GM12878 (cell line): ENCODE measurements around the gene FNDC8. TPM values are rescaled to one million over a fixed set of nuclear protein-coding genes. Genes with fewer than 3 reads are reported as not detected.

ENCODE experiments used
- ATAC-seq: fragments of 200-7000 bp; cut with Tn5 transposase; 3 replicates; pipeline ENCODE4 v1.9.1; 2020; ENCODE audit warnings: mild to moderate bottlenecking, moderate library complexity
- BruUV-seq: library from RNA; stranded (reverse); fragments of 400-500 nt; replicated peaks from 2 replicates; lab custom pipeline; 2021; lab: Mats Ljungman, UMichigan
- CTCF ChIA-PET: fragments of 300-600 bp; sonication (Branson Sonifier 250); formaldehyde crosslinking; extraction: SDS; loops from one replicate; lab custom pipeline; 2021; ENCODE audit warnings: inconsistent platforms; lab: Yijun Ruan, JAX
- POLR2A ChIA-PET: fragments of 350-600 bp; formaldehyde crosslinking; extraction: SDS; loops from one replicate; lab custom pipeline; 2021; ENCODE audit warnings: inconsistent platforms; lab: Charles Lee
- RAD21 ChIA-PET: fragments of 300-600 bp; sonication (Branson Sonifier 250); formaldehyde crosslinking; loops from one replicate; lab custom pipeline; 2023; ENCODE audit warnings: antibody characterized with exemption; ENCODE audit not compliant: unreplicated experiment; lab: Charles Lee
- SMC1A ChIA-PET: fragments of 300-600 bp; sonication (Branson Sonifier 250); formaldehyde crosslinking; loops from one replicate; lab custom pipeline; 2023; ENCODE audit not compliant: unreplicated experiment, uncharacterized antibody; lab: Charles Lee
- DNase-seq: peaks from one replicate; pipeline ENCODE4 v3.0.0-alpha.2; 2011; ENCODE audit warnings: low read depth, low spot score
- FAIRE-seq: peaks from 3 replicates; lab custom pipeline; 2011; peaks lifted over from hg19 to GRCh38; lab: Jason Lieb, UNC
- H2AFZ ChIP-seq: 2 replicates; pipeline ENCODE4 v1.6.0; 2011; ENCODE audit warnings: low read depth, low read length, control low read depth; ENCODE audit not compliant: control insufficient read depth
- H3K27ac ChIP-seq: 2 replicates; pipeline ENCODE4 v1.5.1; 2011; ENCODE audit warnings: control low read depth; ENCODE audit not compliant: control insufficient read depth, insufficient read depth
- H3K27me3 ChIP-seq, 2 experiments: replicated peaks in 1 of 2; 2 replicates each; pipeline versions ENCODE4 v1.6.0 to v1.6.1; 2011; ENCODE audit warnings: low read length in 1 of 2; ENCODE audit not compliant: control insufficient read depth in 2 of 2, insufficient read depth in 2 of 2
- H3K36me3 ChIP-seq, 2 experiments: 2 replicates each; pipeline ENCODE4 v1.5.1; 2011; ENCODE audit warnings: low read length in 1 of 2; ENCODE audit not compliant: control insufficient read depth in 2 of 2, insufficient read depth in 2 of 2
- H3K4me1 ChIP-seq: 2 replicates; pipeline ENCODE4 v1.6.1; 2011; ENCODE audit warnings: mild to moderate bottlenecking, low read length, moderate library complexity, mixed read lengths; ENCODE audit not compliant: control insufficient read depth, insufficient read depth
- H3K4me2 ChIP-seq: 2 replicates; pipeline ENCODE4 v1.6.0; 2011; ENCODE audit warnings: control low read depth; ENCODE audit not compliant: control insufficient read depth, insufficient read depth
- H3K4me3 ChIP-seq: fragments of 200-600 bp; sonication (generic); 2 replicates; pipeline ENCODE4 v1.5.1; 2016
- H3K79me2 ChIP-seq: 2 replicates; pipeline ENCODE4 v1.6.0; 2011; ENCODE audit warnings: low read length; ENCODE audit not compliant: control insufficient read depth, insufficient read depth
- H3K9ac ChIP-seq: 2 replicates; pipeline ENCODE4 v1.8.0; 2011; ENCODE audit warnings: low read length, control low read depth, mixed read lengths; ENCODE audit not compliant: control insufficient read depth, insufficient read depth
- H3K9me3 ChIP-seq: replicated peaks from 3 replicates; pipeline ENCODE4 v1.5.1; 2011; ENCODE audit warnings: mild to moderate bottlenecking, low read length; ENCODE audit not compliant: control insufficient read depth, insufficient read depth
- H4K20me1 ChIP-seq: 2 replicates; pipeline ENCODE4 v1.6.0; 2011; ENCODE audit not compliant: control insufficient read depth, insufficient read depth
- ATF2 ChIP-seq: IDR thresholded peaks from 2 replicates; pipeline ENCODE4 v1.6.1; 2012; ENCODE audit warnings: low read length, inconsistent platforms
- E4F1 ChIP-seq: fragments of 450-650 bp; IDR thresholded peaks from 2 replicates; pipeline ENCODE4 v1.6.1; 2018; ENCODE audit warnings: borderline replicate concordance, mild to moderate bottlenecking; ENCODE audit not compliant: partially characterized antibody
- EZH2 ChIP-seq: IDR thresholded peaks from 2 replicates; pipeline ENCODE4 v1.6.1; 2012; ENCODE audit warnings: low read depth, mild to moderate bottlenecking, control low read depth, inconsistent platforms, low read length, borderline replicate concordance; ENCODE audit not compliant: control insufficient read depth
- IRF4 ChIP-seq: IDR thresholded peaks from 2 replicates; pipeline ENCODE4 v1.6.1; 2011; ENCODE audit warnings: low read depth, low read length
- KLF5 ChIP-seq: fragments of 450-650 bp; IDR thresholded peaks from 2 replicates; pipeline ENCODE4 v1.6.1; 2014; ENCODE audit warnings: mild to moderate bottlenecking; ENCODE audit not compliant: partially characterized antibody
- SMAD1 ChIP-seq: fragments of 450-650 bp; IDR thresholded peaks from 2 replicates; pipeline ENCODE4 v1.6.1; 2018; ENCODE audit warnings: mild to moderate bottlenecking, low read depth; ENCODE audit not compliant: partially characterized antibody
- SMARCA5 ChIP-seq: fragments of 450-650 bp; IDR thresholded peaks from 2 replicates; pipeline ENCODE4 v1.6.1; 2017; ENCODE audit warnings: mild to moderate bottlenecking
- SUPT20H ChIP-seq: IDR thresholded peaks from 2 replicates; pipeline ENCODE4 v1.6.1; 2011; ENCODE audit warnings: low read depth, mild to moderate bottlenecking, low read length, moderate library complexity, borderline replicate concordance; ENCODE audit not compliant: control insufficient read depth
- TCF12 ChIP-seq: IDR thresholded peaks from 2 replicates; pipeline ENCODE4 v1.6.1; 2011; ENCODE audit warnings: low read depth, mild to moderate bottlenecking, low read length
- ZZZ3 ChIP-seq: IDR thresholded peaks from 2 replicates; pipeline ENCODE4 v1.6.1; 2011; ENCODE audit warnings: low read depth; ENCODE audit not compliant: control insufficient read depth, insufficient read length
- WGBS: methylation state at CpG from one replicate; pipeline ENCODE4 v1.1.6; 2016; ENCODE audit warnings: low lambda C conversion rate; ENCODE audit not compliant: insufficient replicate concordance, insufficient coverage; ENCODE audit errors: missing lambda C conversion rate; 5-methylcytosine and 5-hydroxymethylcytosine counted together
- in situ Hi-C: fragments of 300-500 bp; cut with MboI; formaldehyde crosslinking; loops from 9 replicates; pipeline ENCODE4 v1.14.3; 2018; ENCODE audit warnings: mixed read lengths
- intact Hi-C: fragments of 100-400 bp; cut with micrococcal nuclease; formaldehyde crosslinking; loops from one replicate; pipeline ENCODE4 v1.14.2; 2022; ENCODE audit not compliant: unreplicated experiment
- polyA plus RNA-seq, 11 experiments: library from polyadenylated mRNA; depleted of rRNA in 4 of 11; unstranded in 6 of 11; stranded (reverse) in 5 of 11; fragments of >200 nt; fragmentation: Nextera tagmentation in 4 of 11; fragmentation: Illumina TruSeq in 1 of 11; extraction: Ambion mirVana in 4 of 11; extraction: Trizol in 1 of 11; gene quantifications; 1 replicate in 1 of 11; 2 replicates in 10 of 11; pipeline versions ENCODE4 v1.2.1 to v1.2.3, GENCODE V29; 2011 to 2016; ENCODE audit warnings: inconsistent platforms in 2 of 11, missing spikeins in 2 of 11, low read depth in 1 of 11
- total RNA-seq, 4 experiments: library from RNA; depleted of rRNA in 3 of 4; stranded (reverse); fragments of >200 nt in 3 of 4; fragmentation: Illumina TruSeq in 1 of 4; extraction: Trizol in 1 of 4; gene quantifications; 2 replicates each; pipeline versions ENCODE4 v1.2.1 to v1.2.3, GENCODE V29; 2013 to 2021

FNDC8 gene
- total and polyA plus RNA-seq, 10 of the 15 experiments (the other 5 are each of a cell fraction or from before 2014, with no cell fraction given) = 0.06 to 0.15 (median 0.11) TPM; not detected in 7

- ChIA-PET POLR2A (no interaction called here), CTCF (interaction anchor here (0.9 to 2.2 kb wide), 3 partner anchors 8 to 585 kb away, joined by 4 to 7 read pairs (median 4); no protein-coding TSS in a partner anchor), SMC1A (interaction anchor here (0.5 to 1.3 kb wide), 3 partner anchors 9 to 644 kb away, joined by 3 to 4 read pairs (median 3); no protein-coding TSS in a partner anchor), RAD21 (interaction anchor here (1.7 kb wide), 1 partner anchor 10 kb away, joined by 3 read pairs; no protein-coding TSS in a partner anchor)
- Histone ChIP-seq H3K4me2 (no peak overlapping the region), H3K79me2 (no peaks in the 10 kb centered on the region), H3K4me3 (no peak overlapping the region), H3K9me3 (no peaks in the 10 kb centered on the region), H3K36me3 (peaks cover 9 to 14% of the 10 kb centered on the region in 2 experiments; a peak in 3 of 4 replicates), H3K27me3 (no peaks in the 10 kb centered on the region), H4K20me1 (no peaks in the 10 kb centered on the region), H3K27ac (no peak overlapping the region), H3K9ac (no peak overlapping the region), H3K4me1 (no peaks in the 10 kb centered on the region), H2AFZ (no peak overlapping the region)
- ATAC-seq = no peak
- TF ChIP-seq ZZZ3 (no peak), IRF4 (no peak), SMARCA5 (no peak), TCF12 (no peak), SMAD1 (no peak), KLF5 (no peak), SUPT20H (no peak), EZH2 (no peak), E4F1 (no peak), ATF2 (no peak)
- no peak for DNase-seq
- no TSS peak for BruUV-seq
- no peak for FAIRE-seq
- in situ Hi-C loops = no loop called here
- WGBS = 97% methylated on average over 11 of the region's 11 CpGs
- intact Hi-C loops = no loop called here
Measured at GRCh38 chr17:35127751-35128514, 6.5 kb downstream of the FNDC8 start.
